NCI-H526 (cell line): Measurements from ENCODE around the gene ULBP1.
"Not testable (repeated sequence)": the region's sequence is repeated elsewhere in the genome, so short reads cannot be mapped to it uniquely, and the experiment has no call there.

ENCODE experiments used
- DNase-seq, 2 experiments: peaks; one replicate each; lab custom pipeline; 2025; lab: John Stamatoyannopoulos, UW

ULBP1 gene

DNA sequence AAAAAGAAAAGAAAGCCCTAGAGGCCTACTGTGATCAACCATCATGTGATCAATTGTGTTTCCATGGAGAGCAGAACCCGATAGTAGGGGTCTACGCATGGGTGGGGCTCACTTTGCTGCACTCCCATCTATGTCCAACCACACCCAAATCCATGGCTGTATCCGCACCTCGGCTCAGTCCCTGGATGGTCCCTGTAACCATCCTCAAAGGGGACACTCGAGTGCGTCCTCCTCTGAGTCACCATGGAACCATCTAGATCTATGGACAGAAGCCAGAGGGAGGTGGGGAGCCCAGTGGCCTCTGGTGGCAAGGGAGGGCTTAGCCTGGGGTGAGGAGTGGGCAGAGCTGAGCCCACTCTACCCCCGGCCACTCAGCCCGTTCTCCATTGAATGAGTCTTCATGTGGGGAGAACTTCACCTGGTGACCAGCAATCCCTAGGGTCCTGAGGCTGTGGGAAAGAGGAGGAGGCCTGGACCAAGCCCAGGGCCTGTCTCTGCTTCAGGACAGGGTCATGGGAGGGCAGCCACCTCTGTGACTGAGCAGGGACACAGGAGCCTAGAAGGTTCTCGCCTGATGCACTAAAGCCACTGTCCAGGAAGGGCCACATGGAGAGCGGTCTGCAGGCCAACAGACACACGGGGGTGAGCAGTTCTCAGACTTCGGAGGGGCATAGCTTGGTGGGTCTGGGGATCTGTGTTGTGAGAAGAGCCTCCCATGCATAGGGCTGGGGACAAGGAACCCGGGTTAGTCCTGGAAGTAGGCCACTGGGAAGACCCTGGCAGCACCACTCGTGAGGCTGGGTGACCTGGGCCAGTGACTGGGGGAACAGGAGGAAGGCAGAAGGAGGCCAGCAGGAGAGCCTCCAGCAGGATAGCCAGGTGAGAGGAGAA, 42.3 kb downstream of the ULBP1 start:
- DNase-seq = no peak

DNA sequence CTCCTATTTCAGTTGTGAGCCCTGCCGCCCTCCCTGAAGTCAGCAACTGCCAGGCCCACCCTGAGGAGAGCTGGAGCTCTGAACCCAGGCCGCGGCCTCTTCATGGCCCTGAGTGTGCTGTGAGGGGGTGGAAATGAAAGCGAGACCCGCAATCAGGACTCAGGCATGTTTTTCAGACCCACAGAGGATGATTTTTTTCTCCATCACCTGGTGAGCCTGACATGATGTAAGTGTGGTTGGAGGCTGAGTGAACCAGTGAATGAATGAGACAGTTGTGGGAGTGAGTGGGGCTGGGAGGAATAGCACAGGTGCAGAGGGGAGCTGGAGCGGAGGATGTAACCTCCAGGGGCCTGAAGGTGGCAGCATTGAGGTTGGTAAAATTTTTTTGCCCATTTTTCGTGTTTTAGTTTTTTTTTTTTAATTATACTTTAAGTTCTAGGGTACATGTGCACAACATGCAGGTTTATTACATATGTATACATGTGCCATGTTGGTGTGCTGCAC, 43.3 kb downstream of the ULBP1 start:
- peak in 1 of 2 experiments; percentile 24 for DNase-seq

DNA sequence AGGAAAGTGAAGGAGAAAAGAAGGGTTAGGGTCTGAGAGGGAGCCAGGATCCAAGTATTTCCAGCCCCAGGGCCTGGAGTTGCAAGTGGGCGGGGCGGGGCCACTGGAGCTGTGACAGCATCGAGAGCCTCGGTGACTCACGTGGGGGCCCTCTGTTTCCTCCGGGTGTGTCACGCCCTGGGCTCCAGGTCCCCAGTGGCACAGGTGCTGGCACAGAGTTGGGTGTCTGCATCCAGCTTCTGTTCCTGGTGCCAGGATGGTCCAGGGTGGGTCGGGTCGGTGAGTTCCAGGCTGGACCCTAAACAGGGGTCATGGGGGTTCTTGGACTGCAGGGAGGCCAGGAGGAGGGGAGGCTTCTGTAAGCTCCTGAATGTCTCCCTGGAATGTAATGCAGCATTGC, 44.8 kb downstream of the ULBP1 start:
- no peak for DNase-seq

DNA sequence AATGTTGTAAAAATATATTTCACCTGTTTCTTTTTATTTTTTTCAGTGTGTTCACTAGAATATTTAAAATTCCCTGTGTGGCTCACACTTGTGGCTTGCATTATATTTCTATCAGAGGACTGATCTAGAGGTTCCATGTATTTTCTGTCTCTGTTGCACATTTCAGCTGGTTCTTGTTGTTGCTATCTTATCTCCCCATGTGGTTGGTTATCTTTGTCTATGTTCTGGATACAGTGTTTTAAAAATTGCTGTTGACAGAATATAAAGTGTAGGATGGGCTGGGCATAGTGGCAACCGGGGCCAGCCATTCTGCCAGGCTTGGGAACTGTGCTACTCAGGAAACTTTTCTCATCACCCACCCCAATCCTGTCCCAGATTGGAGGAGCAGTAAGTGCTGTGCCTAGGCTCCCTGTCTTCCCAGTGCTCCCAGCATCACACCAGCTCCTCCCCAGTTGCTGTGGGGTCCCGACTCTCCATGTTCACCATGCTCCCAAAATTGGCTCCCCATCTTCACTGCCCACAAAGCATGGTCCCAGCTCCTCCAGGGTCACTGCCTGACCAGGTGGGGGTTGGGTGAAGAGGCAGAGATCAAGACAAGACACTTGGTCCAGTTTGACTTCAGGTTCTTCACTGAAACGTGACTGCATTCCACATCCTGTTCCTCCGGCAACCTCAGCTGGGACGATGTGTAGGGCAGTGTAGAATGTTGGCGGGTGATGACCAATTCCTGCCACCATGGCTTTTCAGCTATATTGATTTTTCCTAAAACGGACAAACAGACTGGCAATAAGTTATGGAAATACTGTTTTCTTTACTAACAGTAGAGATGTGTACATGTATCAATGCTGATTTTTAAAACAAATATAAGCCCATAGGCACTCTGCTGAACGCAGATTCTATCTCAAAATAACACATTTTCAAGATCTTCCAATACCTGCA, 49.4 kb downstream of the ULBP1 start:
- DNase-seq = not testable (repeated sequence)

DNA sequence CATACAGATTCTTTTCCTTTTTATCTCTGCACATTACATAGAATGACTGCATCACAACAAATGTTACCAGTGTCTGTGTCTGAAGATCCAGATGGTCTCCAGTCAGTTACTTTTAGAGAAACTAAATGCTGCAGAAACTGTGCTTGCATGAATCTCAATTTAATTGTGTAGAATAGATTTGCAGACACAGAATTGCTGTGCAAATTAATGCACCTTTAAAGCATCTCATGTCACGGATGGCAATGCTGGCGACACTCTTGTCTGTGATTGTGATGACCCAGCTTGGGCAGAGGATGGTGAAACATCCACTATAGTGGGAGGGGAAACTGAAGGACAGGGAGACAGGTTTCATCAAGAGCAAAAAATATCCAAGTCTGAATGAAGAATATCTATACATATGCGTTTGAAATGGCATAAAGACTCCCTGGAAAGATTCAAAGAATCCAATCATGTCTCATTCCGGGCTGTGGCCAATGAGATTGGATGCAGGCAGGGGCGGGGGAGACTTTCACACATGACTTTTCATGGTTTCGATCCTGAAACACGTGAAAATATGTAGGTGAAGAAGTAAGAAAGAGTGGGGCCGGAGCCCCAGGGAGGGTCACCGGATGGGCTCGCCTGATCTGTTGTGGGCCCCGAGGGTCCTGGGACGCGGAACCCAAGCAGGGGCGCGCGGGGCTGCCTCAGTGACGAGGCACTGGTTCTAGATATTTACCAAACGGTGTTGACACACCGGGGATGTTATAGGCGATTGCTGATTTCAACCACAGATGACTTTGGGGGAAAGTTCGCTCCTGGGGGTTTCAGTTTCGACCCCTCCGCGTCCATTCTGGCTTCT, 50.3 kb downstream of the ULBP1 start:
- DNase-seq = not testable (repeated sequence)

DNA sequence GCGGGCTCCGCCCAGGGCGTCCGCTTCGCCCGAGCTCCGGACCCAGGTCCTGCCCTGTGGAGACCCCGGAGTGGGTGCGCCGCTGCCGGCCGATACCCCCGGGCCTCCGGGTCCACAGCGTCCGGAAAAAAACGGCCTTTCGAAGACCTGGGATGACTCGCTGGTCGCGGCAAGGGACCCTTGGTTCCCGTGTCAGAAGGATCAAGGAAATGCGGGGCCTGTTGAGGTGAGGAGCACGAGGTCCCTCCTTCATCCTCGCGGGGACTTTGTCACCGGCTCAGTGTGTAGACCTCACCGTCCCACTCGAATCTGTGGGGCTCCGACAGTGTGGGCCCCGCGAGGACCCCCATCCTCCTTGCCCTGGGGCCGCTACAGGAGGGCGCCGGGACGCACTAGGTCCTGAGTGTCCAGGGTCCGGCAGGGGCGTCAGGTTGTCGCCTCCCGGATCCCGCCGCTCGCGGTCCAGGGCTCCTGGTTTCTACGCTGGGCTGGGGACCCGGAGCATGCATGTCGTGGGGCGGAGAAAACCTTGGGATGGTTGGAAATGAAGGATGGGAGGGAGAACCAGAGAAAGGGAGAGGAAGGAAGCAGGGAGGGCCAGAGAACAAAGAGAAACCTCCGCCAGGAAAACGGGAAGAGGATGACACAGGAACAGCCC, 51.0 kb downstream of the ULBP1 start:
- not testable (repeated sequence) for DNase-seq

DNA sequence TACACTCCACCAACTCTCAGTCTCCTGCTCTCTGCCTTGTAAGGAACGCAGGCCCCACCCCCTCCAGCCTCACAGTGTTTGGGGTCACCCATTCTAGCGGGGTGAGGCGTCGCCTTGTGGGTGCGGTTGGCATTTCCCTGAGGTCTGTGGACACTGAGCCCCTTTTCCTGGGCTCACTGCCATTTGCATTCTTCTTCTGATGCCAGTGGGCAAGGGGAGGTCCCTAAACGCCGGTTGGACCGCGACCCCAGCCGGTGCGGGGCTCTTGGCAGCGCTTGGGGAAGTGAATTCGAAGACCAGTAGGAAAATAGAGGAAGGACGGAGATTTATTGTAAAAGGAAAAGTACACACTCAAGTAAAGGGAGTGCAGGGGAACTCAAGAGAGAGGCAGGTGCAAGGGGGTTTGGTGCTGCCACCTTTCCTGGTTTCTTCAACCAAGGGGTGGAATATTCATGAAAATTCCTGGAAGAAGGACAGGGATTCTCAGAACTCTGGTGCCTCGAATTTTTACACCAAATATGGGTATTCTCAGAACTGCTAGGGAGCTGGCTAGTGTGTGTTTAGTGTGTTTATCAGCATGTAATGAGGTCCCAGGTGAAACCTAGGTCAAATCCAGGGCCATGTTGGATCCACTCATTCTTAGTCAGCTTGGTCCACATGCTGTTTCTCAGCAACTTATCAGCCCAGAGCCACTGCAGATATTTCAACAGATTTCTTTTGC, 51.7 kb downstream of the ULBP1 start:
- peak in 1 of 2 experiments; percentile 23 for DNase-seq

DNA sequence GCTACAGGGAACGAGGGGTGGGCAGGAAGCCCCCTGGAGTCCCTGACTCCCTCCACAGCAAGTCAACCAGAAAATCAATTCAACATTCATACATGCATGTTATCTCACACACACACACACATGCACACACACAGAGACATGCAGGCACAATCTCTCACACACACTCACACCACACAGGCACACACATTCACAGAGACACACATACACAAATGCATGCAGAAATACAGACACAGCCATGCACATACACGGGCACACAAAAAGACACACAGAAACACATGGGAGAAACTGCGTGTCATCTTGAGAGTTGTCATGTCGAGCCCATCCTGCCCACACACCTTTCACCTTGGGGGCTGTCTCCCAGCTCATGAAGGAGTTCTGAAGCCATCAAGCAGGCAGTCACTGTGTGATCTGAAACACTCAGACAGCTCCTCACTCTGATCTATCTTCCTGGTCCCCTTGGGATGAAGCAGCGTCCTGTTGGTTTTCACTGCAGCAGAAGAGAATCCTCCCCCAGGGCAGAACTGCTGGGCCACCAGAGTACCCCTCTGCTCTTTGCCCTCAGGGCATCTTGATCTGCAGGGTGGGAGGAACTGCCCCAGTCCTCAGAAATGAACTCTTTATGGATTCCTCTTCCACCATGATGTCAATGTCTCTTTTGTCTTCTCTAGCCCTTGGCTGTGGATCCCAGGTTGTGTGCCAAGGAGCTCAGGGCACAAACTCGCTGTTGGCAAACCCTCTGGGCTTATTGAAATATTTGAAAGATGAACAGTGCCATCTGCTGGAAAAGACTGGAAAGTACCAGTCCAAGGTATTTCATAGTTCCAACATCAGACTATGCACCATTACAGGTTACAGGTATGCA, 52.8 kb downstream of the ULBP1 start:
- DNase-seq = peak; percentile 39 to 82

DNA sequence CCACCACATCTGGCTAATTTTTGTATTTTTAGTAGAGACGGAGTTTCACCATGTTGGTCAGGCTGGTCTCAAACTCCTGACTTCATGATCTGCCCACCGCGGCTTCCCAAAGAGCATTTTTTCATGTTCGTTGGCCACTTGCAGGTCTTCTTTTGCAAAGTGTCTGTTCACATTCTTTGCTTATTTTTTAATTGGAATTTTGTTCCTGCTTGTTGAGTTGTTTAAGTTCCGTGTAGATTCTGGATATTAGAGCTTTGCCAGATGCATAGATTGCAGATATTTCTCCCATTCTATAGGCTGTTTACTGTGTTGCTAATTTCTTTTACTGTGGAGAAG, 53.4 kb downstream of the ULBP1 start:
- not testable (repeated sequence) for DNase-seq

DNA sequence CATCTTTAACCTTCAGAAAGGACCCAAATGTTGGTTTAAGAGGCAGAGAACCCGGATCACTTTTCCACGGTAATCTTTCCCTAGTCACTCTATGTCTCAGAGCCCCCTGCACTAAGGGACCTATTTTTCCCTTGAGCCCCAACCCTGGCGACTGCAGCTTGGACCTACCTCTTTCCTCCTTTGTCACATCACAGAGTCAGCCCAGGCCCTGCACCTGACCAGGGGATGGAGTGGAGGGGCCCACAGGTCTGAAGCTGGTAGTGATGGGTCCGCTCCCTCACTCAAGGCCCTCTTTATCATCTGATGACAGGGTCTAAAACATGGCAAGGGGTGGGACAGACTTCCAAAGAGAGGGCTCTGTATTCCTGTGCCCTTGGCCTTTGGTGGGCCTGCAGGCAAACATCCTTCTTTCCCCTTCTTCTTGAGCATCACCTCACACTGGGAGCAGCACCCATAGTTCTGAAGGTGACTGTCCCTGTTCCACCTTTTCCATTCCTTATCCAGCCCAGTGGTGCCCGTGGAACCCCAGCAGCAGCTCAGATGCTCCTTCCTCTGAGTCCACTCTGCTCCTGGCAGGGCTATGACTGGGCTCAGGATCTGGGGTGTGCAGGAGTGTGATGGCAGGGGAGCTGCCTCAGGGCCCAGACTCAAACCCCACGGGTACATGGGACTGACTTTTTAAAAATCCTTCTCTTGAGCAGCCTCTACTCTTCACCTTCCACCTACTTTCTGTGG, 55.3 kb downstream of the ULBP1 start:
- DNase-seq = no peak

DNA sequence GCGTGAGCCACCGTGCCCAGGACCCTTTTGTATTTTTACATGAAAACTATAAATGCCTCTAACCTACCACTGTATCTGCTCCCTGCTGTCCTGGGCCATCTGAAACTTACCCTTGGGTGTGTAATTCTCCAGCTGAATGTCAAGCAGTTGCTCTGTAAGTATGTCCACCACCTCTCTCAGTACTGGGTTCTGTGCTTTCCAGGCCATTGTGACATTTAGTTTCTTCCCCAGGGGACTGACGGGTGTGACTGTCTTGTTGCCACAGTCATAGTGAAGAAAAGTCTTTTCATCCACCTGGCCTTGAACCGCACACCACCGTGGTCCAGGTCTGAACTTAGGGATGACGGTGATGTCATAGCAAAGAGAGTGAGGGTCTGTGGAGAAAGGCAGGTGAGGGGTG, 58.1 kb downstream of the ULBP1 start:
- DNase-seq = not testable (repeated sequence)
